B cell (primary cell): Measurements from ENCODE around the gene PRKCB.

Experiments
- CTCF ChIP-seq: fragments of 200-600 bp; IDR thresholded peaks from one replicate; pipeline ENCODE4 v1.8.0; 2022; ENCODE audit warnings: antibody characterized with exemption, mild to moderate bottlenecking
- EZH2 ChIP-seq: IDR thresholded peaks from 2 replicates; pipeline ENCODE4 v1.6.1; 2012; ENCODE audit warnings: borderline replicate concordance, low read depth, mild to moderate bottlenecking, moderate library complexity, low read length; ENCODE audit not compliant: insufficient read depth, poor library complexity, severe bottlenecking

- TF ChIP-seq EZH2 (no peak), CTCF (no peak)
Measured at GRCh38 chr16:23986455-23986854, 150.7 kb downstream of the PRKCB start.
